Measurements from ENCODE around the gene SLC35G3. TPM values are rescaled to one million over a fixed set of nuclear protein-coding genes. Genes with fewer than 3 reads are reported as not detected.
"Not testable (repeated sequence)": the region's sequence is repeated elsewhere in the genome, so short reads cannot be mapped to it uniquely, and the experiment has no call there.

Gene SLC35G3
- total RNA-seq, 2 donors from 2014 or later = not detected

DNA sequence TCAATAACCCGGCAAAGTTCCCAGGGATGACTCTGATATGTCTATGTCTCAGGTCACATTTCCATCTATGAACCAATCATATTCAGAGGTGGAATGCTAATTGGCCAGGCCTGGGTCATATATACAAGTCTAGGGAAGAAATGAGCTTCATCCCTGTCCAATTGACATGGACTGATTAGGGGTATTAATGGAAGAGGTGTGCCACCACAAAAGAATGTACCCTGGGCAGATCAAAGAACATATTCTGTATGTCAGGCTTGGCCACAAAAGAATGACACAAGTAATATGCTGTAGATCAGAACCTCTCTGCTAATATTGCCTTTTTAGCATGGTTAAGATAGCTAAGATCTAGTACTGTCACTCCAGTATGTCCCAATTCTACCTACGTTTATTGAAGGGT, 6.7 kb downstream of the SLC35G3 start:
- no peak for ATAC-seq (replicated peaks)
- Mint-ChIP-seq H3K4me3 (no peak overlapping the region), H3K9me3 (peaks cover 3% of the 10 kb centered on the region), H3K4me1 (peaks cover 18% of the 10 kb centered on the region), H3K27ac (no peak overlapping the region), H3K27me3 (no peaks in the 10 kb centered on the region), H3K36me3 (ENCODE audit: low read depth) (no peaks in the 10 kb centered on the region)

DNA sequence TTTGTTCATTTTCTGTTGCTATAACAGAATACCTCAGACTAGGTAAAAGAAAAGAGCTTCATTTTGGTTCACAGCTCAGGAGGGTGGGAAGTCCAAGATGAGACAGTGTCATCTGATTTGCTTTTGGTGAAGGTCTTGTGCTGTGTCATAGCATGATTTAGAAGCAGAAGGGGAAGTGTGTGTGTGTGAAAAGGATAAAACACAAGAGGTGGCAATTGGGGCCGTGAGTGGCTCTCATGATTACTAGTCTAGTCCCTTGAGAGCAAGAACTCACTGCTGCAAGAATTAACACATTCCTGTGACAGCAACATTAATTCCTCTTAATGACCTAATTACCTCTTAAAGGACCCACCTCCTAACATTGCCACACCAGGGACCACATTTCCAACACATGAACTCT, 8.3 kb downstream of the SLC35G3 start:
- Mint-ChIP-seq H3K27me3 (no peaks in the 10 kb centered on the region), H3K36me3 (ENCODE audit: low read depth) (no peaks in the 10 kb centered on the region), H3K9me3 (peaks cover 3% of the 10 kb centered on the region), H3K27ac (no peak overlapping the region), H3K4me3 (no peak overlapping the region), H3K4me1 (peaks cover 18% of the 10 kb centered on the region)
- ATAC-seq (replicated peaks) = peak; percentile 28

DNA sequence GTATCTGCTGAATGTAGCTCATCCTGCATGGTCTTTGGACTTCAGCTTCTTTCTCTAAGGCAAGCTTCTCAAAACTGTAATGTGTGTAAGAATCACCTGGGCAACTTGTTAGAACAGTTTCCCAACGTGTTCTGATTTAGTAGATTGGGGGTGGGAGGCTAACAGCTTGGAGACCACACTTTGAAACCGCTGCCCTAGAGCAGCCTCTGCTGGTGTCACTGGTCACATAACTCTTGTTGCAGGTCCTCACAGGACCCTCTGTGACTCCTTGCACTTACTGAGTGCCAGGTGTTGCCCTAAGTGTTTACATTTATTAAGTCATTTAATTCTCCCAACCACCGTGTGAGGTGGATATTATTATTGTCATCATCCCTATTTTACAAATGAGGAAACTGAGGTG, 9.9 kb downstream of the SLC35G3 start:
- no peaks in the 10 kb centered on the region for H3K27me3 Mint-ChIP-seq
- H3K4me3 Mint-ChIP-seq = no peak overlapping the region
- no peak for ATAC-seq (replicated peaks)
- no peaks in the 10 kb centered on the region for H3K9me3 Mint-ChIP-seq
- H3K36me3 Mint-ChIP-seq (ENCODE audit: low read depth) = no peaks in the 10 kb centered on the region
- no peak overlapping the region for H3K27ac Mint-ChIP-seq
- H3K4me1 Mint-ChIP-seq = peaks cover 27% of the 10 kb centered on the region

DNA sequence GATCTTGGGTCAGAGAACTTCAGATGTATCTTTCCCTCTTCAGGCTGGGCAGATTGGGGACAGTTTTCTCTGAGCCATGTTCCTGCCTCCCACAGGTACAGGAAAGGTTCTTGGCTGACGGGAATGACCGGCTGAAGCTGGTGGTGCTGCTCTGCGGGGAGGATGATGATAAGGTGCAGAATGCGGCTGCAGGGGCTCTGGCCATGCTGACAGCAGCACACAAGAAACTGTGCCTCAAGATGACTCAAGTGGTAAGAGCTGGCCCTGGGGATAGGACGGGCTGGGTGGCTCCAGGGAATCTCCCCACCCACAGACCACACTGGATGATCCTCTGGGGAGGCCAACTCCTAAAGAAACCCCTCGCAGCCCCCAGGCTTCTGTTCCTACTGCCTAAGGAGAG, 10.9 kb downstream of the SLC35G3 start:
- ATAC-seq (replicated peaks) = peak; percentile 82
- Mint-ChIP-seq H3K27me3 (no peaks in the 10 kb centered on the region), H3K4me1 (peaks cover 32% of the 10 kb centered on the region), H3K36me3 (ENCODE audit: low read depth) (no peaks in the 10 kb centered on the region), H3K4me3 (no peak overlapping the region), H3K9me3 (no peaks in the 10 kb centered on the region), H3K27ac (no peak overlapping the region)

DNA sequence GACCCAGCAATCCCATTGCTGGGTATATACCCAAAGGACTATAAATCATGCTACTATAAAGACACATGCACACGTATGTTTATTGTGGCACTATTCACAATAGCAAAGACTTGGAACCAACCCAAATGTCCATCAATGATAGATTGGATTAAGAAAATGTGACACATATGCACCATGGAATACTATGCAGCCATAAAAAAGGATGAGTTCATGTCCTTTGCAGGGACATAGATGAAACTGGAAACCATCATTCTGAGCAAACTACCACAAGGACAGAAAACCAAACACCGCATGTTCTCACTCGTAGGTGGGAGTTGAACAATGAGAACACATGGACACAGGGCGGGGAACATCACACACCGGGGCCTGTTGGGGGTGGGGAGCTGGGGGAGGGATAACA, 14.8 kb downstream of the SLC35G3 start:
- not testable (repeated sequence) for H3K27me3 Mint-ChIP-seq; H3K9me3 Mint-ChIP-seq; H3K36me3 Mint-ChIP-seq (ENCODE audit: low read depth); ATAC-seq (replicated peaks)
- Mint-ChIP-seq H3K4me3 (peak overlapping the region; percentile 24), H3K27ac (peak overlapping the region; percentile 39), H3K4me1 (peaks cover 47% of the 10 kb centered on the region)

DNA sequence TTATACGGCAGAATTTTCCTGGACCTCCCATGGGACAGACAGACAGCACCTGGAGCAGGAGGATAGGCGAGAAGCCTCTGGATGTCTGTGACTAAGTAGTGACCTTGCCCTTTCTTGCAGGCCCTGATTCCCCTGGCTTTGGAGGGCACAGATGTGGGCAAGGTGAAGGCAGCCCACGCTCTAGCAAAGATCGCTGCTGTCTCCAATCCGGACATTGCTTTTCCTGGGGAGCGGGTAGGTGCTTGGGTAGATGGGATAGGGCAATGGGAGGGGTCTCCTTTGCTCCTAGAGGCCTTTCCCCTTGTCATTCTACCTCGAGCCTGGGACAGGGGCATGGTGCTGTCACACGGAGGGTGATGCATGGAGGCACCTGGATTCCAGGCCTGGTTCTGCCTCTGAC, 17.3 kb downstream of the SLC35G3 start:
- peak overlapping the region; percentile 96 for H3K27ac Mint-ChIP-seq

DNA sequence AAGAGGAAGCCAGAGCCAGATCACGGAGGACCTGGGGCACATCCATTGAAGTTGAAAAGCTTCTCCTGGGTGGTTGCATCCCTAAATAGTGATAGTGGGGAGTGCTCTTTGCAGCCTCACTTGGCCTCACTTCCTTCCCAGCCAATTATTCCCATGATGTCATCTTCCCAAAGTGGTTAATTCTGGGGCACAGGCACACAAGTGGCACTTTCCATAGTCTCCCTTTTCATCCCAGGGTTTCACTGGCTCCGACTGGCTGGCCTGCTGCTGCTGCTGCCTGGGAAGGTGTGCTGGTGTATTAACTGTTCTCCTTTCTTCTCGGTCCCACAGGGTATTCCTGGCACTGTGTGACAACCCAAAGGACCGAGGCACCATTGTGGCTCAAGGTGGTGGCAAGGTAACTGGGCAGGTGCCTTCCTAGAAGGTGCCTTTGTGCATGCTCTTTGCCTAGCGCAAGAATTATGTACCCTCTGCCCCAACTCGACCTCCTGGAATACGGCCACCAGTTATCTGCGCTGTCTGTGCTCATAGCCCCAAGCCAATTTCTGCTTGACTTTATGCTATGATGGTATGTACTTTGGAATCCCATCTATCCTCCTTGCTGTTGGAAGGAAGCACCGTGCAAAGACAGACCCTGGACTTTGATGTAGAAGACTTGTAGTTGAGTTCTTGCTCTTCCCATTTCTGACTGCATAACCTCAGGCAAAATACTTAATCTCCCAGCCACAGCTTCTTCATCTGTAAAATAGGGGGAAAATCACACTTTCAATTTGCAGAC, 18.4 kb downstream of the SLC35G3 start:
- ATAC-seq (replicated peaks) = no peak
- Mint-ChIP-seq H3K36me3 (ENCODE audit: low read depth) (no peaks in the 10 kb centered on the region), H3K4me1 (peaks cover 51% of the 10 kb centered on the region), H3K9me3 (no peaks in the 10 kb centered on the region), H3K27me3 (no peaks in the 10 kb centered on the region), H3K4me3 (no peak overlapping the region), H3K27ac (no peak overlapping the region)

More for the DNA sequence above, 17.3 kb downstream of the SLC35G3 start:
- H3K27me3 Mint-ChIP-seq = no peaks in the 10 kb centered on the region
- no peaks in the 10 kb centered on the region for H3K9me3 Mint-ChIP-seq
- ATAC-seq (replicated peaks) = no peak
- peaks cover 51% of the 10 kb centered on the region for H3K4me1 Mint-ChIP-seq
- peak overlapping the region; percentile 82 for H3K4me3 Mint-ChIP-seq
- H3K36me3 Mint-ChIP-seq (ENCODE audit: low read depth) = no peaks in the 10 kb centered on the region

DNA sequence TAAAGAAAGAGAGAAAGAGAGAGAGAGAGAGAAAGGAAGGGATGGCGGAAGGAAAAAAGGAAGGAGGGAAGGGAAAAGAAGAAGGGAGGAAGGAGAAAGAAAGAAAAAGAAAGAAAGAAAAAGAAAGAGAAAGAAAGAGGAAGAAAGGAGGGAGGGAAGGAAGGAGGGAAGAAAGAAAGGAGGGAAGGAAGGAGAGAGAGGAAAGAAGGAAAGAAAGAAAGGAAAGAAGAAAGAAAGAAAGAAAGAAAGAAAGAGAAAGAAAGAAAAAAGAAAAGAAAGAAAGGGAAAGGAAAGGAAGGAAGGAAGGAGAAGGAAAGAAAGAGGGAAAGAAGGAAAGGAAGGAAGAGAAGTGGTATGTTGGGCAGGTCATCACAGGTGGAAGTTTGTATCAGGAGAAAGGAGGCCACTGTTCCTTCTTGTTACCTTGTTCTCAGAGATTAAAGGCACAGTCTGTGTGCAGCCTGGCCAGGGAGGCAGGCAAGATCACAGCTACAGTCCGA, 19.3 kb downstream of the SLC35G3 start:
- Mint-ChIP-seq H3K4me1 (peaks cover 45% of the 10 kb centered on the region), H3K4me3 (peak overlapping the region; percentile 20), H3K27ac (peak overlapping the region; percentile 57), H3K36me3 (ENCODE audit: low read depth) (no peaks in the 10 kb centered on the region), H3K9me3 (no peaks in the 10 kb centered on the region), H3K27me3 (no peaks in the 10 kb centered on the region)
- no peak for ATAC-seq (replicated peaks)

DNA sequence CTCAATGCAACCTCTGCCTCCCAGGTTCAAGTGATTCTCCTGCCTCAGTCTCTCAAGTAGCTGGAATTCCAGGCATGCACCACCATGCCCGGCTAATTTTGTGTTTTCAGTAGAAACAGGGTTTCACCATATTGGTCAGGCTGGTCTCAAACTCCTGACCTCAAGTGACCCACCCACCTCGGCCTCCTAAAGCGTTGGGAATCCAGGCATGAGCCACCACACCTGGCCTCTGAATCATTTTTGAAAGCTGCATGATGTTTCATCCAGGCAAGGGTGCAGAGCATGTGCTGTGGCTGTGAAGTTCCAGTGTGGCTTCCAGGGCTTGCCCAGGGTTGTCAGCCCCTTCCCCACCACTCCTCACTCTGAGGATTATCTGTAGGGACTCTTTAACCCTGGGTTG, 21.9 kb downstream of the SLC35G3 start:
- H3K27ac Mint-ChIP-seq; ATAC-seq (replicated peaks); H3K9me3 Mint-ChIP-seq; H3K36me3 Mint-ChIP-seq (ENCODE audit: low read depth); H3K27me3 Mint-ChIP-seq: not testable (repeated sequence)
- peak overlapping the region; percentile 13 for H3K4me3 Mint-ChIP-seq
- peaks cover 26% of the 10 kb centered on the region for H3K4me1 Mint-ChIP-seq

DNA sequence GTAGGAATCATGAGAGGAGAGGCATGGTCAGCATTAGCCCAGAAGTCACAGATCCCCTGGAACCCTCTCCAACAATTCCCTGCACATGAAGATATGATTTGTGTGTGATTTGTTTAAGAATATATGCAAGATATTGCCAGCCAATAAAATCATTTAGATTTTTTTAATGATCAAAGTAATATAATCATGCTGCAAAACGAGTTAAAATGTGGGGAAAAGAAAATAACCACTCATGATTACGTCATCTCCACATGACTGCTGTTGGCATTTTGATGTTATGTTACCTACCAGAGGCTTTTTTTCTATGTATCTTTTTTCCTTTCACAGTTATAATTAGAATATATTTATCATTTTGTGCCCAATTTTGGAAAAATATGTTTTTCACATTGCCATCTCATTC, 22.4 kb downstream of the SLC35G3 start:
- Mint-ChIP-seq H3K4me3 (peak overlapping the region; percentile 26), H3K27ac (no peak overlapping the region), H3K4me1 (peaks cover 21% of the 10 kb centered on the region), H3K27me3 (no peaks in the 10 kb centered on the region), H3K9me3 (no peaks in the 10 kb centered on the region), H3K36me3 (ENCODE audit: low read depth) (no peaks in the 10 kb centered on the region)
- peak; percentile 53 for ATAC-seq (replicated peaks)

DNA sequence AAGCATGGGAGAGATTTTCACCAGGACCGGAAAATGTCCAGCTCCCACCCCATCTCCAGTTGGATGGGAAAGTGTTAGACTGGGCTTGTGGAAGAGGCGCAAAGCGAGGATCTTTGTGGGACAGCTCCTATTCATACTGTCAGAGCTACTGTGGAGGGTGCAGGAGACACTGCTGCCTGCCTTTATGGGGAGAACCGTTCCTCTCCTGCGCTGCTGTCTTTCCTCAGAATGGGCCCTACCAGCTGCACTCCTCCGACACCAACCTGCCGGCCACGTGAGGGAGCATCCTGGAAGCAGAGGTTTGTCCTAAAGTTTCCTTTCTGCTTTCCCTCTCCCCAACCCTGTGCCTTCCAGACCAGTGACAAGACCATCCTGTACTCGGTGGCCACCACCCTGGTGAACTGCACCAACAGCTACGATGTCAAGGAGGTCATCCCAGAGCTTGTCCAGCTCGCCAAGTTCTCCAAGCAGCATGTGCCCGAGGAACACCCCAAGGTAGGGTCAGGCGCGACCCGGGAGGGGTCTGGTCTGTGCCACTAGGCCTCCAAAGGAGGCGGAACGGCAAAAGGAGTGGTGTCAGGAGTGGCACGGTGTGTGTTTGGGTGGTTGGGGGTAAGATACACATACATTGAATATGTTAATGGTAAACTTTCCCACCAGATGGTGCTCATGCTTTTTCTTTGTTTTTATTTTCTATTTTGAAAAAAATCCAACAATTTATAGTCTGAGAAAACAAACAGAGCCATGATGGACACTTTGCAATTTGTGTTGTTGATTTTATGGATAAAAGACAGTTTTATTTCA, 23.0 kb downstream of the SLC35G3 start:
- H3K4me3 Mint-ChIP-seq = peak overlapping the region; percentile 26
- peaks cover 15% of the 10 kb centered on the region for H3K4me1 Mint-ChIP-seq
- ATAC-seq (replicated peaks) = peak; percentile 75
- H3K27me3 Mint-ChIP-seq = no peaks in the 10 kb centered on the region
- H3K36me3 Mint-ChIP-seq (ENCODE audit: low read depth) = no peaks in the 10 kb centered on the region
- no peaks in the 10 kb centered on the region for H3K9me3 Mint-ChIP-seq
- H3K27ac Mint-ChIP-seq = no peak overlapping the region

DNA sequence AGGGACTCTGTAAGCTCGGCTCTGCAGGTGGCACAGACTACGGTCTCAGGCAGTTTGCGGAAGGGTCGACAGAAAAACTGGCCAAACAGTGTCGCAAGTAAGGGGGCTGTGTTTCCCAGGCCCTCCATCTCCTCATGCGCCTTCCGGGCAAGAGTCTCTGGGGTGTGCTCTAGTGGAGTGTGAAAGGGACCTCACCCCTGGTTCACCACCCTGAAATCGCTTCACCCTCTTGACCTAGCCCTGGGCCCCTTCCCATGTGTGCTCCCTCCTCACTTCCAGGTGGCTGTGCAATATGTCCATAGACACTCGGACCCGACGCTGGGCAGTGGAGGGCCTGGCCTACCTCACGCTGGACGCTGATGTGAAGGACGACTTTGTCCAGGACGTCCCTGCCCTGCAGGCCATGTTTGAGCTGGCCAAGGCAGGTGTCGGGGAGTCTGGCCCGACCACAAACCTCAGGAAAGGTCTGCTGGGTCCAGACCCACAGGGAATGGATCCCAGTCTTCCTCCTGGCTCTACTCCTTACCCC, 24.3 kb downstream of the SLC35G3 start:
- no peak for ATAC-seq (replicated peaks)
- Mint-ChIP-seq H3K36me3 (ENCODE audit: low read depth) (no peaks in the 10 kb centered on the region), H3K27ac (no peak overlapping the region), H3K4me1 (peaks cover 15% of the 10 kb centered on the region), H3K27me3 (no peaks in the 10 kb centered on the region), H3K4me3 (no peak overlapping the region), H3K9me3 (no peaks in the 10 kb centered on the region)

DNA sequence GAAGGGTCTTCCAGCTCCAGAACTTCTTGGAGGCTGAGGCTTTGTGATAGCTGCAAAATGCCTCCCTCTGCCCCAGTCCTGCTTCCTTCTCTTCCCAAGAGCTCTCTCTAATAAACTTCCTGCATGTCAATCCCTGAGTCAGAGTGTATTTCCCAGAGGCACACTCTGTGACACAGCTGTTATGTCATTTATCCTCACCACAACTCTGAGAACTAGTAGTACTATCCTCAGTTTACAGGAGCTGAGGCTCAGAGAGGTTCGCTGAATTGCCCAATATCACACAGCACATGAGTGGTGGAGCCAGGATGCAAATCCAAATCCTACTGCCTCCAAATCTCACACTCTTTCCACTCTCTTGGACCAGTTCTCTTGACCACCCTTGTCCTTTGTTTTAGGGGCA, 26.5 kb downstream of the SLC35G3 start:
- peaks cover 13% of the 10 kb centered on the region for H3K4me1 Mint-ChIP-seq
- no peak overlapping the region for H3K4me3 Mint-ChIP-seq
- H3K36me3 Mint-ChIP-seq (ENCODE audit: low read depth) = no peaks in the 10 kb centered on the region
- H3K27ac Mint-ChIP-seq = peak overlapping the region; percentile 67
- no peaks in the 10 kb centered on the region for H3K9me3 Mint-ChIP-seq
- no peaks in the 10 kb centered on the region for H3K27me3 Mint-ChIP-seq
- no peak for ATAC-seq (replicated peaks)

DNA sequence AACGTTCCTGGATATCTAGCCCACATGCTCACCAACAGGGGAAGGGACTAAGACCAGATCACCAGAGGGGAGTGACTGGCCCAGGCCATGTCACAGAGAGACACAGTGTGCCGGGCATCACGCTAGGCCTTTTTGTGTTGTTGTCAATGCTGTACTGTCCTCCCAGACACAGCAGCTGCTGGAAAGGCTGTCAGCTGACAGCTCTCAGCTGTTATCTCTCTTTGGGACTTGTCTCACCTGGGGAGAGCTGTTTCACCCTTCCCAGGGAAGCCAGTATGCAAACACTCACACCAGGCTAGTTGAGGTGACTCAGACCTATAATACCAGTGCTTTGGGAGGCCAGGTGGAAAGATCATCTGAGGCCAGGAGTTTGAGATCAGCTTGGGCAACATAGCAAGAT, 27.1 kb downstream of the SLC35G3 start:
- H3K4me3 Mint-ChIP-seq = no peak overlapping the region
- no peak for ATAC-seq (replicated peaks)
- no peaks in the 10 kb centered on the region for H3K27me3 Mint-ChIP-seq
- no peaks in the 10 kb centered on the region for H3K36me3 Mint-ChIP-seq (ENCODE audit: low read depth)
- no peaks in the 10 kb centered on the region for H3K9me3 Mint-ChIP-seq
- H3K4me1 Mint-ChIP-seq = peaks cover 13% of the 10 kb centered on the region
- no peak overlapping the region for H3K27ac Mint-ChIP-seq

DNA sequence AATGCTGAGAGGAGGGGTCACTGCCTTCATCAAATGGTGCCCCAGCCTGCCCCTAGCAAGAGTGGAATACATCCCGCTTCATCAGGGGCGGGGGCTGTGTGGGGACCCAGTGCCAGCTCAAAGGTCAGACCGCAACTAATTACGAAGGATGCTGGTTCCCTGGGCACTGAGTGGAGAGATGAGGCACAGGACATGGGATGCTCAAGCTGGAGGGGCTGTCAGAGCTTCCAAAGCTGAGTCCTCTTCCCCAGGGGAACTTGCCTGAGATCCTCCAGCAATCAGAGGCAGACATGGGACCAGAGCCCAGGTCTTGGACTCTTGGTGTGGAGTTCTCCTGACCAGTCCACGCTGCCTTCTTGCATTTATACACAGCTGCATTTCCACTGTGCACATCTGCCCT, 27.7 kb downstream of the SLC35G3 start:
- ATAC-seq (replicated peaks) = no peak
- H3K36me3 Mint-ChIP-seq (ENCODE audit: low read depth) = no peaks in the 10 kb centered on the region
- H3K4me1 Mint-ChIP-seq = peaks cover 17% of the 10 kb centered on the region
- no peak overlapping the region for H3K27ac Mint-ChIP-seq
- no peak overlapping the region for H3K4me3 Mint-ChIP-seq
- no peaks in the 10 kb centered on the region for H3K9me3 Mint-ChIP-seq
- H3K27me3 Mint-ChIP-seq = no peaks in the 10 kb centered on the region
